ENCODE data around the gene MRPL47. TPM values are rescaled to one million over a fixed set of nuclear protein-coding genes. Genes with fewer than 3 reads are reported as not detected.

The MRPL47 gene
- total and polyA plus RNA-seq, 2 of the 13 experiments (the other 11 are each of a cell fraction or from before 2014, with no cell fraction given) = 36.1 to 83.8 TPM

GRCh38 chr3:179604321-179605078 lies at the start of gene MRPL47, which contains the start of gene NDUFB5 (continued):
- TF ChIP-seq ZNF781 (CRISPR knock-in tag; IDR thresholded peaks at IDR 0.05; ENCODE audit: borderline replicate concordance, not compliant biosample characterization) (peak; percentile 56), SOX5 (CRISPR knock-in tag; IDR thresholded peaks at IDR 0.05; ENCODE audit: borderline replicate concordance) (peak; percentile 22; the same call in 1 of the 2 replicates), ZNF17 (CRISPR knock-in tag; IDR thresholded peaks at IDR 0.05) (no peak), HCFC1 (IDR thresholded peaks at IDR 0.05; ENCODE audit: low read depth, low read length) (peak; percentile 74), HMG20A (CRISPR knock-in tag; IDR thresholded peaks at IDR 0.05; ENCODE audit: borderline replicate concordance) (no peak), NFYC (CRISPR knock-in tag; IDR thresholded peaks at IDR 0.05) (peak; percentile 88), WIZ (CRISPR knock-in tag; IDR thresholded peaks at IDR 0.05) (no peak), HIVEP1 (CRISPR knock-in tag; IDR thresholded peaks at IDR 0.05) (peak; percentile 62; the same call in 1 of the 2 replicates), TGIF2 (CRISPR knock-in tag; IDR thresholded peaks at IDR 0.05) (no peak), TP53 (CRISPR knock-in tag; conservative IDR thresholded peaks at IDR 0.05) (0 out of 2 replicates have a peak, but pooled peaks have one; percentile 15), MYPOP (CRISPR knock-in tag; IDR thresholded peaks at IDR 0.05) (peak; percentile 62), U2AF2 (IDR thresholded peaks at IDR 0.05; ENCODE audit: low read depth, low read length) (no peak), KAT2B (IDR thresholded peaks at IDR 0.05; ENCODE audit: borderline replicate concordance, low read depth, low read length) (no peak), HMGA1 (CRISPR knock-in tag; conservative IDR thresholded peaks at IDR 0.05) (no peak), IRF9 (CRISPR knock-in tag; IDR thresholded peaks at IDR 0.05; ENCODE audit: borderline replicate concordance) (peak; percentile 73), STAT5B (CRISPR knock-in tag; IDR thresholded peaks at IDR 0.05) (no peak), TEAD3 (CRISPR knock-in tag; optimal IDR thresholded peaks at IDR 0.05; ENCODE audit: borderline replicate concordance) (peak; percentile 28), SP1 (IDR thresholded peaks at IDR 0.05) (no peak), SP1 (CRISPR knock-in tag; IDR thresholded peaks at IDR 0.05) (peak; percentile 46; the same call in 1 of the 2 replicates), XBP1 (CRISPR knock-in tag; IDR thresholded peaks at IDR 0.05) (no peak), CCDC6 (CRISPR knock-in tag; IDR thresholded peaks at IDR 0.05) (no peak; the same call in 1 of the 2 replicates), ERF (CRISPR knock-in tag; IDR thresholded peaks at IDR 0.05) (peak; percentile 71; the same call in 1 of the 2 replicates), KAT7 (CRISPR knock-in tag; IDR thresholded peaks at IDR 0.05; ENCODE audit: borderline replicate concordance) (peak; percentile 74), NFKBIZ (CRISPR knock-in tag; IDR thresholded peaks at IDR 0.05) (0 out of 2 replicates have a peak, but pooled peaks have one; percentile 19), ETV5 (CRISPR knock-in tag; IDR thresholded peaks at IDR 0.05; ENCODE audit: borderline replicate concordance) (peak; percentile 75; the same call in 1 of the 2 replicates), TOE1 (CRISPR knock-in tag; IDR thresholded peaks at IDR 0.05) (0 out of 2 replicates have a peak, but pooled peaks have one; percentile 30), MTA3 (CRISPR knock-in tag; IDR thresholded peaks at IDR 0.05) (no peak), TCF12 (IDR thresholded peaks at IDR 0.05) (no peak), TCF12 (CRISPR knock-in tag; IDR thresholded peaks at IDR 0.05) (peak; percentile 49; the same call in 1 of the 2 replicates), ZBTB38 (CRISPR knock-in tag; IDR thresholded peaks at IDR 0.05) (peak; percentile 52; the same call in 1 of the 2 replicates), TIGD3 (CRISPR knock-in tag; IDR thresholded peaks at IDR 0.05; ENCODE audit: borderline replicate concordance) (0 out of 2 replicates have a peak, but pooled peaks have one; percentile 38)
